Measurements from ENCODE around the gene LRMDA.

The LRMDA gene

DNA sequence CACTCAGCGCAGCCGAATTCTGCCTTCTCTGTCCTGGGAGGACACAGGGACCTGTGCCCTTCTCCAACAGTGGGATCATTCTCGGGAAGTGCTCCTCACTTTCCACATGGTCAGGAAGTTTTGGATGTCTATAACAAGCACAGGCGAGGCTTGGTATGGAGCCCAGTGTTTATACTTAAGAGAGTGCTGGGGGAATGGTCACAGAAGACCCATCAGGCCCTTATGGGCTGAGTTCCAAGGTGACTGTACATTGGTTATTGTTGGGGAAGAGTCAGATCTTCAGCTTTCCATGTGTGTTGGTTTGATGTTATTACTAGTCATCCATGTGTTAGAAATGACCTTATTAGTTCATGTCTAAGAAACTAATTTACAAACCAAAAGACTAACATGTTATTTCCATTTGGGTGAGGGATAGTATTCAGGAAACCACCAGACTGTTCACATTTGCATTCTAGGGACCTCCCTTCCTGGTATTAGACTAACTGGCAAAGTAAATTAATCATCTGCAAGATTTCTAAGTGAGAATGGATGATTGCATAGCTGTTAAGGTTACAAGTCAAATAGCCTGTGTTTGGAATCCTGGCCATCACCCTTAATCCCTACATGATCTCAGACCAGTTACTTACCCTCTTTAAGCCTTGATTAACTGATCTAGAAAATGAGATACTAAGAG lies 834.2 kb downstream of the LRMDA start:
- in situ Hi-C loops (cut with HindIII; ENCODE audit: low sequenced_read_pairs), result no loop called here

DNA sequence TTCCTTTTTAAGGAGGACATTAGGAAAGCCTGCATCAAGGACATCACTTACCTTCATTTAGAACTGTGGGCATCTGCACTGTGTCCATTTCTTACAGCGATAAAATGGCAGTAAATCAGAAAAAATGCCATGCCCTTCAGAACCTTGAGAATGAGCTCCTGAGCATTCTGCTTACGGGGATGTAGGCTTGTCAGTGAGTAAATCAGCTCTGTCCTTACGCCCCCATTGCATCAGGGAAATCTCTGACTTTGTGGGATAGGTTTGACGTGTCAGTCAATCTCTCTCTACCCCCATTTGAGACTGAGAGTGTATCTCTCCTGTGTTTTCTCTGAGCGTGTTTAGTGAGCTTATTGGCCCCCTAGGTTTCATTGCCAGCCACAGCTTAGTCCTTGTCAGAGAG lies 837.1 kb downstream of the LRMDA start:
- in situ Hi-C loops (cut with HindIII; ENCODE audit: low sequenced_read_pairs), result no loop called here

DNA sequence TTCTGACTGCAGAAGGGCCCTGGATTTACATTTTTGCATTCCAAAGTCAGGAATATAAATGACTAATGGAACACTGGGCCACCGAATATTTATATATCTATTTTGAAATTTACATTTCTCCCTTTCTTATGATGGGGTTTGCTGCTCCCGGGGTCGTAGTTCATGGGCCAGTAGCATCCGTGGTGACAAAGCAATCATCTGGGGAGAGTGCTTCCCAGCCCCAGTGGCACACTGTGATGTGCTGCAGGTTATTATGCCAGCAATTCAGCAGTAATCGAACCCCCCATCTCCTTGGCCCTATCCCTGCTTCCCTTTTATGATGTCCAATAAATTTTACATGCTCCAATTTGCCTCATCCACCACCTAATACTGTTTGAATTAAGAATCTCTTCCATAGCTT lies 837.5 kb downstream of the LRMDA start:
- in situ Hi-C loops (cut with HindIII; ENCODE audit: low sequenced_read_pairs), result no loop called here

DNA sequence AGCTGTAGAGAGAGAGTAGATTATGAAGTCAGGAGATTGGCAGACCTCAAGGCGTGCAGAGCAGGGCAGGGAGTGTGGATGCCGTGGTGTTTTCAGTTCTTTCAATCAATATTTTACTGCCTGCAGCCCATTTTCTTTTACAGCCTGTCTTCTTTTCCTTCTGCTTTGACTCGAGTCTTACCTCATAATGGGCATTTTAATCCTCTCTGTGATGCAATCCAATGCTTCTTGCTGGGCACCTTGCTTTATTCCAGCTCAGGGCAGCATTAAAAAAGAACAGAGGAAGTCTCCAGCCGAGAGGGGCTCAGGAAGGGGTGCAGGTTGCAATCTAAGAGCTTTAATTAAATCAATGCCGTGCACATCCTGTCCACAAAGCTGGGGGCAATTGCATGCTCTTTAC lies 839.0 kb downstream of the LRMDA start:
- in situ Hi-C loops (cut with HindIII; ENCODE audit: low sequenced_read_pairs), result no loop called here

DNA sequence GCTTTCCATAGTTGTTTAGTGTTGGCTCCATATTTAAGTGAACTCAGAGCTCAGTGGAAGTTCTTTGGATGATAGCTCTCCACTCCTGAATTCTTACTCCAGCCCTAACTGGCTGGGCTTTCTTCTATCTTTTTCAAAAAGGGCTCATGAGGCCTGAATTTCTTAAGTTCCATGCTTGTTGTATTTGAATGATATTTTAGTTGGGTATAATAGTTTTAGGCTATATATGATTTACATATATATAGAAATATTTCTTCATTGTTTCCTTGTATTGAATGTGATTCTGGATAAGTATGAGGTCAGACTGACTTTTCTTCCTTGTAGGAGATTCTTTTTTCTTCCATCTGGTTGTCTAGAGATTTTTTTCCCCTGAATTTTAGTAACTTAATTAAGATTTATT lies 843.5 kb downstream of the LRMDA start:
- in situ Hi-C loops (cut with HindIII; ENCODE audit: low sequenced_read_pairs), result no loop called here

DNA sequence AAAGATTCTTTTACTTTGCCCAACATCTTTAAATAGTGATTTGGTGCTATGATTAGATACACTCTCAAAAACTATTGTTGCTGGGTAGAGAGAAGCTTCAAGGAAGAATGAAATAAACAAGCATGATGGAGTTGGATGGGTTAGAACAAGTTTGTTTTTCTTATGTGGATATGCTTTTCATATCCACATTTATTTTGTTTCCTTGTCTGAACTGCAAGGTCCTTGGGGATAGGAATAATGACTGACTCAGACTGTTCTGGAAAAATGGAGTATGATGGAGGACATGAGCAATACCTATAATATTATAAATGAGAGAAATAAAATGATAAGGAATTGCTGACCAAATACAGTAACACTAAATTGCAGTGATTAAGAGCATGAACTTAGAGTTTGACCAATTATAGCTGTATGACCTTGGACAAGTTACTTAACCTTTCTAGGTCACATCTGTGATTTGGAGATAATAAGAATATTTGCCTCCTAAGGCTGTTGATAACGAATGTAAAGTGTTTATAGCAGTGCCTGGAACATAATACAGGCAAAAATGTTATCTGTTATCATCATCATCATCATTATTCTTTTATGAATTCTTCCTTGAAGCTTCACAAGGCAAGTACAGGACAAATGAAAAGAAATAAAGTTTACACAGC lies 847.5 kb downstream of the LRMDA start:
- in situ Hi-C loops (cut with HindIII; ENCODE audit: low sequenced_read_pairs), result no loop called here

DNA sequence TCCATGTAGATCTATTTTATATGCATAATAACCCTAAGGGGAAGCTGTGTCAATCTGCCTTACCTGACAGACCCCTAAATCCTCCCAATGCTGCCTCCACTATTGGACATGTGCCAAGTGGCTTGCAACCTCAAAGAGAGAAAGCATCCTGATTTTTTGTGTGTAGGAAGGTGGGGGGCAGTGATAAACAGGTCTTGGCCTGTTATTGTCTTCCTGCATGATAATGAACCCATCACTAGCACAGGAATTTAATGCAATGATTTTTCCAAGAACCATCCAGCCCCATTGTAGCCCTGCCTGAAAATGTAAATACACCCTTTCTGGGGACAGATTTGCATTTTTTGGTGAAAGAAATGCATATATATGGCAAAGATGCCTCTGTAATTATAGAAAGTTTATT lies 850.2 kb downstream of the LRMDA start:
- in situ Hi-C loops (cut with HindIII; ENCODE audit: low sequenced_read_pairs), result no loop called here

DNA sequence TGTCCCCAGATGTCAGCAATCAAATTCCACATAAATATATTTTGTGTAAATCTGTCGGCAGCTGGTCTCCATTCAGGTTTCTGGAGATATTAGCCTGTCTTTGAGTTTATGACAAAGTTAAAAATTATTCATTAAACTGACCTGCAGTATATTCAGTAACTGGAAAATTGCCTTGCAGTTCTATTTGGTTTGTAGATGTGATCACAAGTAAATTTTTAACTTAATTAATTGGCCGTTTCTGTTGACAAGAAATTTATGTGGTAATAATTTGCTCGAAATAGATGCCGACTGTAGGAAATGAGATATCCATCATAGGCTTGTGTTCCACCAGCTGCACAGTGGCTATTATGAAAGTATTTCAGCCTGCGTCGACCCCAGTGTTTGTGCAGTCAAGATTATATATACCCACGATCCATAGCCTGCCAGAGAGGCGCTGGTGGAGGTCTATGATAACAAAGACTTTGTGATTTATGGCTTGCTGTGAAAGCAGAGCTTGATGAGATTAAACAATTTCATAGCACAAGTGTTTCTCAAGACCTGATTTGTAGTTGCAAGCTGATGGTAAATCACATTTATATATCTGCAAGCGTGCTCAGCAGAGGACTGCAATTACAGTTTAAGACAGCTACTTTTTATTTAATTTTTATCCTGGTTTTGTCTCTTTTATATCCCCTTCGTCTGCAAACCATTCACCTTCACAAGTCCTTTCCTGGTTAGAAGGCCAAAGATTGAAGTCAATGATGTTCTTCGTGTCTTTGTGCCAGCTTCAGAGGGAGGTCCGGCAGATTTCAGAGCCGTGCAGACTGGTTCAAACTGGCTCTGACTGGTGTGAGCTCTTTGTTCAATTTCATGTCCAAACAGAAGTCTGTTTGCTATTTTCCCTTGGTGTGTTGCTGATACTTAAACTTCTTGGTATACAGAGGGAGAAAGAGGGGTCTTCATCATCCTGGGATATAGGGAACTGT lies 850.9 kb downstream of the LRMDA start:
- in situ Hi-C loops (cut with HindIII; ENCODE audit: low sequenced_read_pairs), result no loop called here

DNA sequence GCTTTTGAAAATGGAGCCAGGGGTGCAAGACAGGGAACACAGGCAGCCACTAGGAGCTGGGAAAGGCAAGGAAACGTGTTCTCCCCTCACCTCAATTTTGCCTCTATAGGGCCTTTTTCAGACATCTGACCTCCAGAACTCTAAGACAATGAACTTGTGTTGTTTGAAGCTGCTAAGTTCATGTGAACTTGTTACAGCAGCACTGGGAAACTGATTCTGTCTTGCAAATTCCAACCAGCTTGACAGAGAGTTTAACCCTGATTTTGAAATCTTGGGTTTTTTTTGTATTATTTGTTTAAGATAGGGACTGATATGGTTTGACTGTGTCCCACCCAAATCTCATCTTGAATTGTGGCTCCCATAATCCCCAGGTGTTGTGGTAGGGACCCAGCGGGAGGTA lies 852.9 kb downstream of the LRMDA start:
- in situ Hi-C loops (cut with HindIII; ENCODE audit: low sequenced_read_pairs), result no loop called here

DNA sequence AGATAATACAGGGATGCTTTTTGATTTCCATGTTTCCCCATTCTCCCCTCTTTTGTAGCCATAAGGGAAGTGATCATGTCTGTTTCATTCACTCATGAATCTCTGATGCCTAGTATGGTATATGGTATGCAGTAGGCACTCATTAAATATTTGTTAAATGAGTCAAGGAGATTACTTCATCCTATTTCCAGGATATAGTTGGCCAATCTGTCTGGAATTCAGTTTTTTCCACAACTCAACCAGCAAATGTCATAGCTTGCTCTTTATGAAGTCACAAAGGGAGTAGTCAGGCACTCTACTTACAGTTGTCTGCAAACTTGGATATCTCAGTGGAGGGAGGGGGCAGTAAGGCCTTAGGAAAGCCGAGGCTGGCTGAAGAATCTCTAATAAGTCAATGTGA lies 853.6 kb downstream of the LRMDA start:
- in situ Hi-C loops (cut with HindIII; ENCODE audit: low sequenced_read_pairs), result no loop called here

DNA sequence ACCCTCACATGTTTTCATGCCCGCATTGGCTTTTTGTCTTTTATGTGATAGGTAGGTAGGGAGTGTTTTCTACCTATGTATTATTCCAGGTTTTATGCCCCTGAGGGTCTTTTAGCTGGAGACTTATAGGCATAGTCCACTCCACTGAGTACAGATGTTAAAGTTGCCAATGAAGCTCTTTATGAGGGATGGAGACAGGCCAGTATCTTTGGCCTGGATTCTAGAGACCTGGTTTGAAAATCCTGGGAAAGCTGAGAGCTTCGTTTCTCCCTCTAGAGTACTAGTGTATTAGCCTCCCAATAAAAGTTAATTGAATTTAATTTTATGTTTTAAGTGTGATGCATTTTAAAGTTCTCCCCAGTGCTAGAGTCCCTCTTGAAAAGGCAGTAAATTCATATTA lies 854.1 kb downstream of the LRMDA start:
- in situ Hi-C loops (cut with HindIII; ENCODE audit: low sequenced_read_pairs), result no loop called here

DNA sequence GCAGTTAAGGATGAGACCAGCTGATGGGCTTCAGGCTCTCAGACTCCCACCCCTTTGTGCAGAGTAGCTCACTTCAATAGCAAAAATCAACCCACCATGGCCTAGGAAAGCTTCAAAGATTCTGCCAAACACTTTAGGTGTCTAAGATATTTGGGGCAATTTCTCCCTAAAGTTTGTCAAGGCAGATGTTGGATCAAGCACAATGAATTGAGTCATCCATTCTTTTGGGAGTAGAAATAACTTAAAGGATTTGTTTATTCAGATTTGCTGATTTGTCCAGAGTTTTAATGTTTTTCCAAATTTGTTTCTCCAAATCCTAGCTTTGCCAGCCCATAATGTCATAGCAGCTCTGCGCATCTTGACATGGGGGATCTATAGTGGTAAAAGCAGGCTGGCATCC lies 855.1 kb downstream of the LRMDA start:
- in situ Hi-C loops (cut with HindIII; ENCODE audit: low sequenced_read_pairs), result no loop called here

DNA sequence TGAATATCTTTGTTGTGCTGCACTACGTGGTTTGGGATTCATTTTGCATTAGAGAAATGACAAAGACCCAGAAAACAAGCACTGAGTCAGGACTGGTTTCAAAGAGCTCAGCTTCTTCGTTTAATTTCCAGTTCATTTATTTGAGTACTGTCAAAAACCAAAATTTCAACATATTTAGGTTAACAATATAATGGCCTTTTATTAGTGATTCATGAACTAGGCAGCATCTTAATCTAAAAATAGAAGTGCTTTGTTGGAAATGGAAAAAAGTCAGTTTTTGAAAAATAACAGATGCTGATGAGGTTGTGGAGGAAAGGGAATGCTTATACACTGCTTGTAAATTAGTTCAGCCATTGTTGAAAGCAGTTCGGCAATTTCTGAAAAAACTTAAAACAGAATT lies 856.4 kb downstream of the LRMDA start:
- in situ Hi-C loops (cut with HindIII; ENCODE audit: low sequenced_read_pairs), result no loop called here

DNA sequence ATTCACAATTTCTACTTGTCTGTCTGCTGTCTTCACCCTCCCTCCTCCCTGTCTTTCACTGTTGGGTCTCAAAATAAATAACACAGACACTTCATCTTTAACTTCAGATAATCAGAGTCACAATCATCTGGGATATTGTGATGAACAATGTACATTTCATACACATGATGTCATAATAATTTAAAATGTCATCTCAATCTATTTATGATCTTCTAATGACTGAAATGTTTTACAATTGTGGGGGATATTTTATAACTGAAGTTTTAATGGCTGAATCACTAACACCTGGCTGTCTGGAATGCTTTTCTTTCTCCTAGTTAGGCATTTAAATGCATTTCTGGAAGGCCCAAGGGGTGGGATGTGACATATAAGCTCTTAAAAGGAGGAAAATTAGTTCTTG lies 859.8 kb downstream of the LRMDA start:
- in situ Hi-C loops (cut with HindIII; ENCODE audit: low sequenced_read_pairs), result no loop called here

DNA sequence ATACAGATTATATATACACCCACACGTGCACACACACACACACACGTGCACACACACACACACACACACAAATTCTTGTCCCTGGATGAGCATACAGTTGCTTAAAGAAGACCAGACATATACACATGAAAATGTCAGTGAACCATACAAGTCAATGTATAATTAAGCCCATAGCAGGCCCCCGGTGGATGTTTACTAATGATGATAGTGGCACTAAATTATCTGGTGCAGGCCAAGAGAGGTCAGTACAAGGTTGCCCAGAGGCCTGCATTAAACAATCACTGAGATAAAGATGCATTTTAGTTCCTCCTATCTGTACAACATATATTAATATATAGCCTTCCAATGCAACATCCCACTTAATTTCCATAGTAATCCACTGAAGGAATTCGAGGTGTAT lies 860.5 kb downstream of the LRMDA start:
- in situ Hi-C loops (cut with HindIII; ENCODE audit: low sequenced_read_pairs), result no loop called here

DNA sequence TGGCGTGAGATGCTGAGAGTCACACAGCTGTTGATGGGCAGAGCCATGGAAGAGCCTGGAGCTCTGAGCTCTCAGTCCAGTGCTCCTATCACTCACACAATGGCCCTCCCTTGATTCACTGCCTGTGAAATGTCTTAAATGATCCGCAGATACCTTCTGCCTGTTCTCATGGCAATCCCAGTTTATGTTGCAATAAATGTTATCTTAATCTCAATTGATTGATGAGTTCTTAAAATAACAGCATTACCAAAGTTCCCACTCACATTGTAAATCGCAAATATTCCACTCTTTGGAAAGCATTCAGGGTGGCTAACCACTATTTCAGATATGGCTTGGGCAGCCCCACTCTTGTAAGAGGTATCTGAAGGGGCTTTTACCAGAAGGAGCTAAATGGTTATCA lies 865.5 kb downstream of the LRMDA start:
- in situ Hi-C loops (cut with HindIII; ENCODE audit: low sequenced_read_pairs), result no loop called here

DNA sequence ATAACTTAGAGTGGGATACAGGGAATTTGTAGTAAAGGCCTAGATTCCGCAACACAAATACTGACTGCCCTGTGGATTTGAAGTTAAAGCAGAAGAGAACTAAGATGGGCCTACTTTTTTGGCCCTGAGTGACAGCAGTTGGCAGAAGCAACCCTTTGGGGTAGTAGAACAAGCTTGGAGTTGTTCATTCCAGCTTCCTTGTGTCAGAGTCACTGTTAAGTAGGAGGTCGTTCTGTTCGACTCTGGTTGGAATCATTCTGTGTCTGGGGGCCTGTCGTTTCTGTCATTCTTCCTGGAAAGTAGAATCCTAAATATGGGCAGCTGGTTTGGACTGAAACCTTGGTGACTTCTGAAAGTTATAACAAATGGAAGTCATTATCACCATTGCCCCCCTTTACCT lies 865.9 kb downstream of the LRMDA start:
- in situ Hi-C loops (cut with HindIII; ENCODE audit: low sequenced_read_pairs), result no loop called here

DNA sequence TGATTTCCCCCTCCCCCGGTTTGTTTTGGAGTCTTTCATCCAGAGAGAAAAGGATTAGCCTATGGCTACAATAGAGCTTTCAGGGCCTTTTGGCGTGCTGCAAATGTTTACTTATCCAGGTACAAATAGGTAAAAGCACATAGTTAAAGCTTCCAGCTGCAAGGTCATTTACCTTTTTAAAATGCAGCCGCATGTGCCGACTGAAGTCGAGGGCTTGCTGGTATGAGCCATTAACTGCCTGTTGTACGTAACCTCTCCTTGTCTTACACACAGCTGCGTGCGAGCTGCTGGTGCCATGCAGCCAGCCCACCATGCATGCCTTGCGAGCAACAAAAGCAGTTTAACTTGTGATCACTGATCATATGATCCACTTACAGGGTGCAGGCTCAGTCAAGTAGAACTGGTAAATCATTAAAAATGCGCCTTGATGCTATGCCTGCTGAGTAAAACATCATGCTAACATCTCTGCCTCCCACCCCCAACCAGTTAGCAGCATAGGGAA lies 866.4 kb downstream of the LRMDA start:
- in situ Hi-C loops (cut with HindIII; ENCODE audit: low sequenced_read_pairs), result no loop called here

DNA sequence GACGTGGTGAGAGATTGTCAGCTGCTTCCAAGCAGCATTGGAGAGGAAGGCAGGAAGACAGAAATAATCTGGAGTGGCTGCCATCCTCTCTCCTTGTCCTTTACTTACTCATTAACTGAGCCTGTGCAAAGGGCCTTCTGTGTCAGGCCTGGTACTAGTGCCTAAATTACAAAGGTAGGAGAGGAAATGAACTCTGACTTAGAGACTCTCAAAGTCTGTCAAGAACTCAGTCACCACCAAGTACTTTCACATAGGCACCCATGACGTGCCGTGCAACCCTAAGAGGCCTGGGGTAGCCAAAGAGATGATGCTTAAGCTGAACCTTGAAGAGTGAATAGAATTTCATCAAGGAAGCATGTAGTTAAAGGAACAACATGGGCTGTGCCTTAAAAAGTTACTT lies 866.9 kb downstream of the LRMDA start:
- in situ Hi-C loops (cut with HindIII; ENCODE audit: low sequenced_read_pairs), result no loop called here

DNA sequence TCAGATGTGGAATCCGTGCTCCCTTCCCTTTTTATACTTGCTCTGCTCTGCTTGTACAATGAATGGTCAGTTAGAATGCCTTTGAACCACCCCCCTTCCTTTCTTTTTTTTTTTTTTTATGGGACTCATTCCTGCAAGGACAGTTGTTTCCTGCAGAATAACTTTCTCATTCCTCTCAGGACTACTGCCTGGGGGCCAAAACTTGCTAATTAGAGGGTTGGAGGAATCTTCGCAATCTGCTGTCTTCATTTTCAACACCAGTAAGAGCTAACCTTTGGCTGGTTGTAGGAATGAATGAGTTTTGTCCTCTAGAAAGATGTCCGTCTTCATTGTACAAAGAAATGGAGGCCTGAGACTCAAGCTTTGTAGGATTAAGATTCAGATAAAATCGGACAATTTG lies 868.1 kb downstream of the LRMDA start:
- in situ Hi-C loops (cut with HindIII; ENCODE audit: low sequenced_read_pairs), result no loop called here

DNA sequence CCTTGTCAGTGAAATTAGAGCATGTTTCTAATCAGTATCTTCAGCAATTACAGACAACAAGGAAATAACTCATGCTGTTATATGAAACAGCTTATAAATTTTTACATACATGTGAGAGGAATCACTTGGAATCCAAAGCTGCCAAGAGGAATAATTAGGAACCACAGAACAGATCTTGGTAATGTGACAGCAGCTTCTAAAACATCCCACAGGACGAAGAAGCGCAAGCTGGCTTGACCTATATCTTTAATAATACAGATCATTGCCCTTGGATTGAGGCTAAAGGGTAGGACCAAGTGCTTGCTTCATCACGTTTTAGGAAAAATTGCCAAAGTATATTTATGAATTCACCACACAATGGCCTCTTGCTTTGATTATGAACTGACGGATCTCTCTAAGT lies 869.8 kb downstream of the LRMDA start:
- in situ Hi-C loops (cut with HindIII; ENCODE audit: low sequenced_read_pairs), result loop anchor here (10.0 kb wide), 1 partner anchor 886 kb away; no protein-coding TSS in a partner anchor

DNA sequence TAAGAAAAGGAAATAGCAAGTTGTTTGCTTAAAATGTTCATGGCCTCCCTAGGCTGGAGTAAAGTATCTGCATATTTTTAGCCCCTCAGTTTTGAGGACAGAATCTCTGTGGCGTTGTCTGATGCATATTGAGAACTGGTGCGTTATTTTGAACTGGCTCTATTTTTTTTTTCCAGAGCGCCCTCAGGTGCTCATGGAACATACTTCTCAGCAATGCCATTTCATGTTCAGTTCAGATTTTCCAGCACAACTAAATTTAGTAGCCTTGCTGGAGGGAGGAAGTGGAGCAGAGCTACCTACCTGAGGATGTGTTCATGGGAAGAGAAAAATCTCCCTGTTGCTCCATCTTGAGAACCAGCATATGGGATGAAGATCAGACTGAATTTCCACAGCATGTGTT lies 870.5 kb downstream of the LRMDA start:
- in situ Hi-C loops (cut with HindIII; ENCODE audit: low sequenced_read_pairs), result loop anchor here (10.0 kb wide), 1 partner anchor 887 kb away; no protein-coding TSS in a partner anchor
